Keratinocyte (primary cell): Measurements from ENCODE around the gene CACNB2. TPM values are rescaled to one million over a fixed set of nuclear protein-coding genes. Genes with fewer than 3 reads are reported as not detected.

Experiments
- DNase-seq: peaks from one replicate; pipeline ENCODE4 v3.0.0-alpha.2; 2011; ENCODE audit warnings: low read depth, missing footprints, low spot score
- FAIRE-seq: peaks from 2 replicates; lab custom pipeline; 2011; peaks lifted over from hg19 to GRCh38; lab: Jason Lieb, UNC
- H2AFZ ChIP-seq: 2 replicates; pipeline ENCODE4 v1.6.0; 2012; ENCODE audit warnings: low read length, control low read depth, inconsistent platforms; ENCODE audit not compliant: control insufficient read depth
- H3K27ac ChIP-seq: 2 replicates; pipeline ENCODE4 v1.5.1; 2011; ENCODE audit warnings: low read length; ENCODE audit not compliant: control insufficient read depth, insufficient read depth
- H3K27me3 ChIP-seq: 3 replicates; pipeline ENCODE4 v1.6.0; 2011; ENCODE audit warnings: low read length; ENCODE audit not compliant: control insufficient read depth, insufficient read depth; ENCODE audit errors: extremely low read depth
- H3K36me3 ChIP-seq, 2 experiments: 2 replicates in 1 of 2; 3 replicates in 1 of 2; pipeline ENCODE4 v1.5.1; 2011; ENCODE audit warnings: low read length in 2 of 2, mild to moderate bottlenecking in 1 of 2; ENCODE audit not compliant: control insufficient read depth in 2 of 2, insufficient read depth in 2 of 2; ENCODE audit errors: extremely low read depth in 1 of 2
- H3K4me1 ChIP-seq: 3 replicates; pipeline ENCODE4 v1.5.1; 2011; ENCODE audit warnings: low read length; ENCODE audit not compliant: control insufficient read depth, insufficient read depth; ENCODE audit errors: extremely low read depth
- H3K4me2 ChIP-seq: 3 replicates; pipeline ENCODE4 v1.6.0; 2011; ENCODE audit warnings: low read depth, low read length; ENCODE audit not compliant: control insufficient read depth, insufficient read depth; ENCODE audit errors: extremely low read depth
- H3K4me3 ChIP-seq, 3 experiments: fragments of 200-600 bp in 1 of 3; sonication (generic) in 1 of 3; 2 replicates in 2 of 3; 3 replicates in 1 of 3; pipeline ENCODE4 v1.5.1; 2011 to 2016; ENCODE audit warnings: low read length in 3 of 3, mild to moderate bottlenecking in 3 of 3, control low read depth in 2 of 3, inconsistent platforms in 1 of 3, low read depth in 1 of 3, mixed read lengths in 1 of 3, mixed run types in 1 of 3, moderate library complexity in 1 of 3; ENCODE audit not compliant: control insufficient read depth in 2 of 3, insufficient read depth in 2 of 3; ENCODE audit errors: extremely low read depth in 1 of 3
- H3K79me2 ChIP-seq: 2 replicates; pipeline ENCODE4 v1.6.0; 2012; ENCODE audit warnings: low read length; ENCODE audit not compliant: control insufficient read depth, insufficient read depth
- H3K9ac ChIP-seq: 3 replicates; pipeline ENCODE4 v1.6.0; 2011; ENCODE audit warnings: low read length; ENCODE audit not compliant: control insufficient read depth, insufficient read depth; ENCODE audit errors: extremely low read depth
- H3K9me1 ChIP-seq: 3 replicates; pipeline ENCODE4 v1.6.0; 2011; ENCODE audit warnings: low read length; ENCODE audit not compliant: control insufficient read depth, insufficient read depth; ENCODE audit errors: extremely low read depth
- H3K9me3 ChIP-seq: 2 replicates; pipeline ENCODE4 v1.5.1; 2012; ENCODE audit warnings: low read depth, low read length; ENCODE audit not compliant: control insufficient read depth
- H4K20me1 ChIP-seq: 3 replicates; pipeline ENCODE4 v1.6.0; 2011; ENCODE audit warnings: low read length; ENCODE audit not compliant: control insufficient read depth, insufficient read depth; ENCODE audit errors: extremely low read depth
- CTCF ChIP-seq, 3 experiments: IDR thresholded peaks in 1 of 3; conservative IDR thresholded peaks in 1 of 3; optimal IDR thresholded peaks in 1 of 3; 2 replicates in 2 of 3; 3 replicates in 1 of 3; pipeline versions ENCODE3 to v1.5.1; 2011; ENCODE audit warnings: low read length in 3 of 3, mild to moderate bottlenecking in 3 of 3, moderate library complexity in 2 of 3, control low read depth in 1 of 3, inconsistent platforms in 1 of 3; ENCODE audit not compliant: insufficient read depth in 2 of 3; ENCODE audit errors: extremely low read depth in 1 of 3
- EZH2 ChIP-seq: IDR thresholded peaks from one replicate; pipeline ENCODE4 v1.6.1; 2012; ENCODE audit warnings: inconsistent platforms, mild to moderate bottlenecking, low read length, moderate library complexity
- dilution Hi-C: fragments of 300-500 bp; cut with MboI; formaldehyde crosslinking; loops from one replicate; pipeline ENCODE4 v1.7.0; 2020; ENCODE audit warnings: low sequenced_read_pairs; ENCODE audit not compliant: extremely low pct_ligation_motif_present
- polyA plus RNA-seq, 5 experiments: library from polyadenylated mRNA; depleted of rRNA in 3 of 5; stranded (reverse) in 3 of 5; stranded (forward) in 1 of 5; unstranded in 1 of 5; fragments of >200 nt; gene quantifications; 1 replicate in 1 of 5; 2 replicates in 3 of 5; 3 replicates in 1 of 5; pipeline versions ENCODE4 v1.2.1 to v1.2.3, GENCODE V29; 2011 to 2012; ENCODE audit warnings: missing spikeins in 2 of 5, low read depth in 1 of 5, low replicate concordance in 1 of 5

CACNB2 gene
- polyA plus RNA-seq, 1 donor (not counting 4 experiments of a cell fraction or from before 2014, with no cell fraction given): 0.03 TPM

GRCh38 chr10:18533896-18534295 is 393.7 kb downstream of the CACNB2 start:
- H3K9me3 ChIP-seq: no peaks in the 10 kb centered on the region
- no peak overlapping the region for H3K27ac ChIP-seq
- no peak overlapping the region for H2AFZ ChIP-seq
- dilution Hi-C loops: no loop called here
- no peaks in the 10 kb centered on the region for H3K27me3 ChIP-seq
- FAIRE-seq (no peak), DNase-seq (no peak)
- H3K4me2 ChIP-seq: no peak overlapping the region
- H4K20me1 ChIP-seq: no peaks in the 10 kb centered on the region
- H3K4me1 ChIP-seq: no peaks in the 10 kb centered on the region
- H3K4me3 ChIP-seq: no peak overlapping the region
- TF ChIP-seq CTCF (optimal IDR thresholded peaks at IDR 0.05 in 1 of 3, IDR thresholded peaks at IDR 0.05 in 1 of 3, conservative IDR thresholded peaks at IDR 0.05 in 1 of 3; ENCODE audit: extremely low read depth in 1 of 3, insufficient read depth in 2 of 3, low read length in 3 of 3) (no peak), EZH2 (no peak)
- H3K36me3 ChIP-seq: no peaks in the 10 kb centered on the region
- H3K9me1 ChIP-seq: no peaks in the 10 kb centered on the region
- no peaks in the 10 kb centered on the region for H3K79me2 ChIP-seq
- no peak overlapping the region for H3K9ac ChIP-seq

DNA sequence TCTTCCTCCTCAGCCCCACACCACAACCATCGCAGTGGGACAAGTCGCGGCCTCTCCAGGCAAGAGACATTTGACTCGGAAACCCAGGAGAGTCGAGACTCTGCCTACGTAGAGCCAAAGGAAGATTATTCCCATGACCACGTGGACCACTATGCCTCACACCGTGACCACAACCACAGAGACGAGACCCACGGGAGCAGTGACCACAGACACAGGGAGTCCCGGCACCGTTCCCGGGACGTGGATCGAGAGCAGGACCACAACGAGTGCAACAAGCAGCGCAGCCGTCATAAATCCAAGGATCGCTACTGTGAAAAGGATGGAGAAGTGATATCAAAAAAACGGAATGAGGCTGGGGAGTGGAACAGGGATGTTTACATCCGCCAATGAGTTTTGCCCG is 399.1 kb downstream of the CACNB2 start:
- TF ChIP-seq EZH2 (no peak), CTCF (optimal IDR thresholded peaks at IDR 0.05 in 1 of 3, IDR thresholded peaks at IDR 0.05 in 1 of 3, conservative IDR thresholded peaks at IDR 0.05 in 1 of 3; ENCODE audit: extremely low read depth in 1 of 3, insufficient read depth in 2 of 3, low read length in 3 of 3) (no peak)

More for the DNA sequence above, 399.1 kb downstream of the CACNB2 start:
- Histone ChIP-seq H3K9me3 (no peaks in the 10 kb centered on the region), H3K79me2 (no peaks in the 10 kb centered on the region), H3K36me3 (peaks cover 0 to 3% of the 10 kb centered on the region in 2 experiments), H4K20me1 (no peaks in the 10 kb centered on the region), H3K9me1 (no peaks in the 10 kb centered on the region), H3K27ac (no peak overlapping the region), H3K27me3 (no peaks in the 10 kb centered on the region), H3K4me2 (no peak overlapping the region), H3K4me3 (no peak overlapping the region), H3K4me1 (no peaks in the 10 kb centered on the region), H2AFZ (no peak overlapping the region), H3K9ac (no peak overlapping the region)
- dilution Hi-C loops: no loop called here
- DNase-seq (no peak), FAIRE-seq (no peak)
